Gastroesophageal sphincter (tissue), 4 donors: ENCODE measurements around the gene STRIP1. TPM values are rescaled to one million over a fixed set of nuclear protein-coding genes. Genes with fewer than 3 reads are reported as not detected.

Experiments used
- ATAC-seq: fragments of 150-250 bp; one replicate; pipeline ENCODE4 v1.9.1; 2016; ENCODE audit warnings: mild to moderate bottlenecking, moderate library complexity
- H3K27ac ChIP-seq, 4 donors: fragments of 200-600 bp; sonication (generic) in 3 of 4; 1 replicate in 3 of 4; 2 replicates in 1 of 4; pipeline ENCODE4 v1.5.1; 2016 to 2019
- H3K27me3 ChIP-seq: fragments of 200-600 bp; sonication (generic); one replicate; pipeline ENCODE4 v1.5.1; 2019
- H3K36me3 ChIP-seq, 2 donors: fragments of 200-600 bp; sonication (generic); one replicate each; pipeline ENCODE4 v1.5.1; 2019; ENCODE audit warnings: control low read depth in 1 of 2
- H3K4me1 ChIP-seq, 3 donors: fragments of 200-600 bp; sonication (generic); 1 replicate in 2 of 3; 2 replicates in 1 of 3; pipeline ENCODE4 v1.5.1; 2016 to 2019; ENCODE audit warnings: control low read depth in 2 of 3
- H3K4me3 ChIP-seq, 2 donors: fragments of 200-600 bp; sonication (generic); one replicate each; pipeline ENCODE4 v1.5.1; 2019; ENCODE audit warnings: mild to moderate bottlenecking in 1 of 2, moderate library complexity in 1 of 2
- H3K9me3 ChIP-seq, 3 donors: fragments of 200-600 bp; sonication (generic); one replicate each; pipeline ENCODE4 v1.5.1; 2017 to 2019; ENCODE audit warnings: control low read depth in 2 of 3
- CTCF ChIP-seq, 4 experiments: fragments of 200-600 bp in 2 of 4; fragments of 450-650 bp in 2 of 4; sonication (generic) in 1 of 4; IDR thresholded peaks; one replicate each; pipeline ENCODE4 v1.5.1; 2017 to 2019; ENCODE audit warnings: antibody characterized with exemption in 4 of 4, mild to moderate bottlenecking in 2 of 4, moderate library complexity in 2 of 4
- EP300 ChIP-seq: sonication (generic); formaldehyde crosslinking; IDR thresholded peaks from one replicate; pipeline ENCODE4 v1.6.1; 2017; ENCODE audit warnings: antibody characterized with exemption, mild to moderate bottlenecking
- POLR2A ChIP-seq, 2 donors: fragments of 450-650 bp; IDR thresholded peaks; one replicate each; pipeline ENCODE4 v1.6.1; 2017; ENCODE audit warnings: antibody characterized with exemption in 2 of 2, mild to moderate bottlenecking in 2 of 2, moderate library complexity in 1 of 2
- POLR2AphosphoS5 ChIP-seq: sonication (generic); formaldehyde crosslinking; IDR thresholded peaks from one replicate; pipeline ENCODE4 v1.6.1; 2017; ENCODE audit warnings: antibody characterized with exemption
- WGBS, 2 donors: methylation state at CpG; one replicate each; pipeline ENCODE4 v1.1.5; 2018; ENCODE audit warnings: low coverage in 1 of 2; 5-methylcytosine and 5-hydroxymethylcytosine counted together
- total RNA-seq, 4 donors: library from RNA; depleted of rRNA; stranded (reverse); fragments of >200 nt; gene quantifications; one replicate each; pipeline ENCODE4 v1.1.0, GENCODE V29; 2016

The STRIP1 gene
- total RNA-seq, 4 donors from 2014 or later: 29.3 to 46.9 (median 35.9) TPM

DNA sequence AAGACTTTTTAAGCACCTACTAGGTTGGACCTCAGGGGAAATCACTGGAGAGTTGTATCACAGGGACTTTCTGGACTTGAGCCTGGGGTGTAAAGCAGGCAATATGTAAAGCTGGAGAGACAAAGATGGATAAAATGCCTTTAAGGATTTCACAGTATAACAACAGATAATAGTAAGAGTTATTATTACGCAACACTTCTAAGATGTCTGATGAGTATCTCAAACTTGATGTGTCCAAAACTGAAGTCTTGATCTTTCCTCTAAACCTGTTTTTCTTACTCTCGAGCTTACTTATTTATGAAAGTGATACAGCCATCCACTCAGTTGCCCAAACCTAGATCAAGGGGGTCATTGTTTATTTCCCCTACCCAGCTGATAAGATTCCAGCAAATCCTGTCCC lies 2.1 kb upstream of the STRIP1 start:
- H3K27ac ChIP-seq: no peak overlapping the region
- H3K9me3 ChIP-seq: no peaks in the 10 kb centered on the region
- peaks cover 0 to 7% of the 10 kb centered on the region in 2 donors for H3K36me3 ChIP-seq
- H3K4me1 ChIP-seq: peaks cover 0 to 35% (median 0%) of the 10 kb centered on the region in 3 donors
- TF ChIP-seq EP300 (no peak), POLR2AphosphoS5 (no peak)
- H3K27me3 ChIP-seq: no peaks in the 10 kb centered on the region
- no peak for ATAC-seq
- no peak overlapping the region for H3K4me3 ChIP-seq
- 88 to 91% methylated on average over 2 of the region's 2 CpGs for WGBS, 2 donors

- H3K9me3 ChIP-seq: no peaks in the 10 kb centered on the region
- ATAC-seq: no peak
- peaks cover 0 to 38% (median 0%) of the 10 kb centered on the region in 3 donors for H3K4me1 ChIP-seq
- WGBS, 2 donors: 91 to 100% methylated on average over 3 to 5 of the region's 5 CpGs
- H3K4me3 ChIP-seq: no peak overlapping the region
- H3K27ac ChIP-seq: no peak overlapping the region
- H3K27me3 ChIP-seq: no peaks in the 10 kb centered on the region
- peaks cover 0 to 18% of the 10 kb centered on the region in 2 donors for H3K36me3 ChIP-seq
- TF ChIP-seq POLR2AphosphoS5 (no peak), CTCF (IDR thresholded peaks at IDR 0.05) (no peak), POLR2A (IDR thresholded peaks at IDR 0.05) (no peak), EP300 (no peak)
Observed at GRCh38 chr1:110033421-110033820, 1.0 kb upstream of the STRIP1 start.

DNA sequence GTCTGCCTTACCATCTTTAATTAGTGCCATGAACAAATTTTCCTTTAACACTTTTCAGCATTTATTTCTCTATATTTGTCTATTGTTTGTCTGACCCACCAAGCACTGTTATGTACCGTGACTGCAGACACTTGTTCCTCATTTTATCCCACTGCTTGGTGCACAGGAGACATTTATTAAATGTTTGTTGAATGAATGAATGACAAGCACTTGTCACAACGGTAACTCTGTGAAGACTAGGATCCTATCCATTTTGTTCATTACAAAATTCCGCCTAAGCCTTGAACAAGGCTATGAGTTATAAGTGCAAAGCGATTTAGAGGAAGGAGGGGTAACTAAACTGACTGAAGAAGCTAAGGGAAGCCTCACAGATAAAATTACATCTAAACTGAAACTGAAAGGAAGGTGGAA lies 379 bp upstream of the STRIP1 start:
- H3K4me3 ChIP-seq: peak overlapping the region; percentile 78 to 97
- no peaks in the 10 kb centered on the region for H3K9me3 ChIP-seq
- no peak for TF ChIP-seq EP300
- no peak for TF ChIP-seq POLR2A (IDR thresholded peaks at IDR 0.05)
- TF ChIP-seq CTCF (IDR thresholded peaks at IDR 0.05): no peak
- no peak for TF ChIP-seq POLR2AphosphoS5
- peaks cover 0 to 38% (median 0%) of the 10 kb centered on the region in 3 donors for H3K4me1 ChIP-seq
- H3K36me3 ChIP-seq: peaks cover 0 to 24% of the 10 kb centered on the region in 2 donors
- ATAC-seq: no peak
- WGBS, 2 donors: 37 to 66% methylated on average over 4 of the region's 4 CpGs
- H3K27me3 ChIP-seq: no peaks in the 10 kb centered on the region
- peak overlapping the region; percentile 44 to 95 (median 90) for H3K27ac ChIP-seq

GRCh38 chr1:110035236-110035752 lies 870 bp downstream of the STRIP1 start:
- peaks cover 0 to 32% (median 0%) of the 10 kb centered on the region in 3 donors for H3K4me1 ChIP-seq
- TF ChIP-seq EP300 (no peak), POLR2A (IDR thresholded peaks at IDR 0.05) (no peak), CTCF (IDR thresholded peaks at IDR 0.05) (no peak), POLR2AphosphoS5 (no peak)
- ATAC-seq: no peak
- 16 to 30% methylated on average over 2 to 7 of the region's 16 CpGs for WGBS, 2 donors
- H3K36me3 ChIP-seq: peaks cover 0 to 36% of the 10 kb centered on the region in 2 donors
- peak overlapping the region; percentile 78 to 97 for H3K4me3 ChIP-seq
- H3K27ac ChIP-seq: peak overlapping the region; percentile 69 to 95 (median 90)
- H3K27me3 ChIP-seq: no peaks in the 10 kb centered on the region
- no peaks in the 10 kb centered on the region for H3K9me3 ChIP-seq

GRCh38 chr1:110038271-110038670 lies 3.8 kb downstream of the STRIP1 start:
- no peaks in the 10 kb centered on the region for H3K9me3 ChIP-seq
- no peak for TF ChIP-seq POLR2AphosphoS5
- TF ChIP-seq EP300: no peak
- TF ChIP-seq POLR2A (IDR thresholded peaks at IDR 0.05): no peak
- TF ChIP-seq CTCF (IDR thresholded peaks at IDR 0.05): no peak
- ATAC-seq: no peak
- peaks cover 0 to 66% of the 10 kb centered on the region in 2 donors for H3K36me3 ChIP-seq
- no peak overlapping the region for H3K4me3 ChIP-seq
- H3K27me3 ChIP-seq: no peaks in the 10 kb centered on the region
- WGBS, 2 donors: 75 to 80% methylated on average over 1 to 2 of the region's 5 CpGs
- H3K27ac ChIP-seq: no peak overlapping the region
- peaks cover 0 to 32% (median 0%) of the 10 kb centered on the region in 3 donors for H3K4me1 ChIP-seq
